Measurements from ENCODE around the gene EPHB1. TPM values are rescaled to one million over a fixed set of nuclear protein-coding genes. Genes with fewer than 3 reads are reported as not detected.

Gene EPHB1
- total and polyA plus RNA-seq, 4 donors, result 0.23 to 1.7 (median 0.52) TPM

DNA sequence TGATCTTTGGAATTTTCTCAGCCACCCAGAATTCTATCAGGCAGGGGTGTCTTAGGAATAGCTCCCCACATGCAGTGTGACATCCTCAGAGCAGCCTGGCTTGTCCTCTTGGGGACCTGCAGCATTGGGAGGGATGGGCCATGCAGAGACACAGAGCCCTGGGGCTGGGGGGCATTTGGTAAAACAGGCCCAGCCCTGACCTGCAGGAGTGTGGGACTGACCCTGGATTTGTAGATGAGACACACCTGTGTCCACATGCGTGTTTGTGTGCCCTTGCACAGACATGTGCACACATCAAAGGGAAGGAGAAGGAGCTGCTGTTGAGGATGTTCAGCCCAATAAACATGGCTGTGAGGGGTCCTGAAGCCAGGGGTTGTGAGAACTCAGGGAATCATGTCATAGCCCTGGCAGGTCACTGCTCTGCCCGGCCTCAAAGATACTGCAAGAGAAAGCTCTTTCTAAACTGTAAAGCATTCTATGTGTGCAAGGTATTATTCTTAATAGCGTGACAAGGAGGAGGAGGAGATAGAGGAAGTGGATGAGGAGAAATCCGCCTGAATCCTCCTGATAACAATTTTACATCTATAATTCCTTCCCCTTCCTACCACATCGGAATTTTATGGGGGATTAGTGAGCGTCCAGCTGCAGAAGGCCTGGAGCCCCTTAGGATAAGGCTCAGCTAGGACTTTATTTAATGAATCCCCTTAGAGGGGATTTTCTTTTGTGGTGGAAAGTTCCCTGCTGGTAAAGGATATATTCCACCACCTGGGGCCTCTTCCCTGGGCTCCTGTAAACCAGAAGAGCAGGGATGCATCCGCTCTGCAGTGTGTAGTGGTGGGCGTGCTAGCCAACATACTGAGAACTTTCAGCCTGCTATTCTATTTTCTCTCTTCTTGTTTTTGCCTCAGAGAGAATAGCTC is 245.5 kb downstream of the EPHB1 start:
- H3K27ac ChIP-seq (ENCODE audit: low read depth in 1 of 2, low read length in 2 of 2), result no peak overlapping the region
- TF ChIP-seq RAD21 (IDR thresholded peaks at IDR 0.05) (no peak), TAF1 (conservative IDR thresholded peaks at IDR 0.05) (no peak), EGR1 (IDR thresholded peaks at IDR 0.05; ENCODE audit: low read depth in 2 of 2) (no peak), RXRA (IDR thresholded peaks at IDR 0.05) (no peak), HNF4G (IDR thresholded peaks at IDR 0.05) (no peak), HNF4A (conservative IDR thresholded peaks at IDR 0.05) (no peak)
- TF ChIP-seq, protein P1, sequence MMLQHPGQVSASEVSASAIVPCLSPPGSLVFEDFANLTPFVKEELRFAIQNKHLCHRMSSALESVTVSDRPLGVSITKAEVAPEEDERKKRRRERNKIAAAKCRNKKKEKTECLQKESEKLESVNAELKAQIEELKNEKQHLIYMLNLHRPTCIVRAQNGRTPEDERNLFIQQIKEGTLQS (IDR thresholded peaks at IDR 0.05), result no peak
- TF ChIP-seq, protein P2, sequence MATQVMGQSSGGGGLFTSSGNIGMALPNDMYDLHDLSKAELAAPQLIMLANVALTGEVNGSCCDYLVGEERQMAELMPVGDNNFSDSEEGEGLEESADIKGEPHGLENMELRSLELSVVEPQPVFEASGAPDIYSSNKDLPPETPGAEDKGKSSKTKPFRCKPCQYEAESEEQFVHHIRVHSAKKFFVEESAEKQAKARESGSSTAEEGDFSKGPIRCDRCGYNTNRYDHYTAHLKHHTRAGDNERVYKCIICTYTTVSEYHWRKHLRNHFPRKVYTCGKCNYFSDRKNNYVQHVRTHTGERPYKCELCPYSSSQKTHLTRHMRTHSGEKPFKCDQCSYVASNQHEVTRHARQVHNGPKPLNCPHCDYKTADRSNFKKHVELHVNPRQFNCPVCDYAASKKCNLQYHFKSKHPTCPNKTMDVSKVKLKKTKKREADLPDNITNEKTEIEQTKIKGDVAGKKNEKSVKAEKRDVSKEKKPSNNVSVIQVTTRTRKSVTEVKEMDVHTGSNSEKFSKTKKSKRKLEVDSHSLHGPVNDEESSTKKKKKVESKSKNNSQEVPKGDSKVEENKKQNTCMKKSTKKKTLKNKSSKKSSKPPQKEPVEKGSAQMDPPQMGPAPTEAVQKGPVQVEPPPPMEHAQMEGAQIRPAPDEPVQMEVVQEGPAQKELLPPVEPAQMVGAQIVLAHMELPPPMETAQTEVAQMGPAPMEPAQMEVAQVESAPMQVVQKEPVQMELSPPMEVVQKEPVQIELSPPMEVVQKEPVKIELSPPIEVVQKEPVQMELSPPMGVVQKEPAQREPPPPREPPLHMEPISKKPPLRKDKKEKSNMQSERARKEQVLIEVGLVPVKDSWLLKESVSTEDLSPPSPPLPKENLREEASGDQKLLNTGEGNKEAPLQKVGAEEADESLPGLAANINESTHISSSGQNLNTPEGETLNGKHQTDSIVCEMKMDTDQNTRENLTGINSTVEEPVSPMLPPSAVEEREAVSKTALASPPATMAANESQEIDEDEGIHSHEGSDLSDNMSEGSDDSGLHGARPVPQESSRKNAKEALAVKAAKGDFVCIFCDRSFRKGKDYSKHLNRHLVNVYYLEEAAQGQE (IDR thresholded peaks at IDR 0.05), result no peak

GRCh38 chr3:135041601-135042000 is 246.5 kb downstream of the EPHB1 start:
- TF ChIP-seq RXRA (IDR thresholded peaks at IDR 0.05) (no peak), HNF4A (conservative IDR thresholded peaks at IDR 0.05) (no peak), FOXA2 (IDR thresholded peaks at IDR 0.05) (no peak)
- TF ChIP-seq, protein P3, sequence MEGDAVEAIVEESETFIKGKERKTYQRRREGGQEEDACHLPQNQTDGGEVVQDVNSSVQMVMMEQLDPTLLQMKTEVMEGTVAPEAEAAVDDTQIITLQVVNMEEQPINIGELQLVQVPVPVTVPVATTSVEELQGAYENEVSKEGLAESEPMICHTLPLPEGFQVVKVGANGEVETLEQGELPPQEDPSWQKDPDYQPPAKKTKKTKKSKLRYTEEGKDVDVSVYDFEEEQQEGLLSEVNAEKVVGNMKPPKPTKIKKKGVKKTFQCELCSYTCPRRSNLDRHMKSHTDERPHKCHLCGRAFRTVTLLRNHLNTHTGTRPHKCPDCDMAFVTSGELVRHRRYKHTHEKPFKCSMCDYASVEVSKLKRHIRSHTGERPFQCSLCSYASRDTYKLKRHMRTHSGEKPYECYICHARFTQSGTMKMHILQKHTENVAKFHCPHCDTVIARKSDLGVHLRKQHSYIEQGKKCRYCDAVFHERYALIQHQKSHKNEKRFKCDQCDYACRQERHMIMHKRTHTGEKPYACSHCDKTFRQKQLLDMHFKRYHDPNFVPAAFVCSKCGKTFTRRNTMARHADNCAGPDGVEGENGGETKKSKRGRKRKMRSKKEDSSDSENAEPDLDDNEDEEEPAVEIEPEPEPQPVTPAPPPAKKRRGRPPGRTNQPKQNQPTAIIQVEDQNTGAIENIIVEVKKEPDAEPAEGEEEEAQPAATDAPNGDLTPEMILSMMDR (IDR thresholded peaks at IDR 0.05; ENCODE audit: low read depth, low read length, missing input control), result no peak
- DNase-seq (ENCODE audit: low spot score), result no peak
- WGBS, result 83% methylated on average over 2 of the region's 2 CpGs

More for the DNA sequence above, 245.5 kb downstream of the EPHB1 start:
- H3K27me3 ChIP-seq (ENCODE audit: control insufficient read depth in 4 of 4, insufficient read depth in 4 of 4, low read length in 3 of 4), result no peaks in the 10 kb centered on the region
- no peak for DNase-seq (ENCODE audit: low spot score)
- no peaks in the 10 kb centered on the region for H3K36me3 ChIP-seq (ENCODE audit: control insufficient read depth in 4 of 4, insufficient read depth in 3 of 4, low read depth in 1 of 4, low read length in 3 of 4)
- no peak overlapping the region for H3K4me3 ChIP-seq (ENCODE audit: low read depth in 1 of 3, low read length in 3 of 3)
- no peaks in the 10 kb centered on the region for H3K4me1 ChIP-seq (ENCODE audit: control insufficient read depth in 4 of 4, insufficient read depth in 4 of 4, low read length in 3 of 4)
- no peak overlapping the region for H3K9ac ChIP-seq (ENCODE audit: low read depth in 1 of 2, low read length in 2 of 2)
- 84% methylated on average over 8 of the region's 8 CpGs for WGBS
- H3K9me3 ChIP-seq (ENCODE audit: control insufficient read depth in 4 of 4, low read length in 3 of 4), result no peaks in the 10 kb centered on the region

DNA sequence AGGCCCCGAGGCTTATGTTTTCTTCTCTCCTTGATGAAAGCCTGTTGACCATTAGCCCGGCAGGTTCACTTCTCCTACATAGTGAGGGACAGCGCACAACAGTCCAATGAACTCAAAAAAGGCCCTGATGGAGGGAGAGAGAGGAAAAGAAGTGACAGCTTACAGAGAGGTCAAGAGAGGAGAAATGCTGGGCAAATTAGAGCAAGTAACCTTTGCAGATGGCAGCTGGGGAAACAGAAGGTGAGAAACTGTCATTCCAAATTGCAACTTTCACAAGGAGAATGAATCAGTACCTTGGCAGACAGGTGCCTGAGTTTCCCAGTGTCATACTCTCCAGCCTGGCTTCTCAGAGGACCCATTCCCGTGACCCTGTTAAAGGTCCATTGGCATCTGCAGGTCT is 252.0 kb downstream of the EPHB1 start:
- H3K9ac ChIP-seq (ENCODE audit: low read depth in 1 of 2, low read length in 2 of 2), result no peak overlapping the region
- no peaks in the 10 kb centered on the region for H3K27me3 ChIP-seq (ENCODE audit: control insufficient read depth in 4 of 4, insufficient read depth in 4 of 4, low read length in 3 of 4)
- no peaks in the 10 kb centered on the region for H3K9me3 ChIP-seq (ENCODE audit: control insufficient read depth in 4 of 4, low read length in 3 of 4)
- H3K27ac ChIP-seq (ENCODE audit: low read depth in 1 of 2, low read length in 2 of 2), result no peak overlapping the region
- WGBS, result 88% methylated on average over 4 of the region's 4 CpGs
- DNase-seq (ENCODE audit: low spot score), result no peak
- H3K4me1 ChIP-seq (ENCODE audit: control insufficient read depth in 4 of 4, insufficient read depth in 4 of 4, low read length in 3 of 4), result no peaks in the 10 kb centered on the region
- H3K36me3 ChIP-seq (ENCODE audit: control insufficient read depth in 4 of 4, insufficient read depth in 3 of 4, low read depth in 1 of 4, low read length in 3 of 4), result no peaks in the 10 kb centered on the region
- H3K4me3 ChIP-seq (ENCODE audit: low read depth in 1 of 3, low read length in 3 of 3), result no peak overlapping the region
- TF ChIP-seq, protein P2 (IDR thresholded peaks at IDR 0.05), result no peak
- no peak for TF ChIP-seq NR2F2 (IDR thresholded peaks at IDR 0.05)
- TF ChIP-seq RAD21 (IDR thresholded peaks at IDR 0.05), result no peak
- no peak for TF ChIP-seq SP1 (IDR thresholded peaks at IDR 0.05)
- TF ChIP-seq, protein P4, sequence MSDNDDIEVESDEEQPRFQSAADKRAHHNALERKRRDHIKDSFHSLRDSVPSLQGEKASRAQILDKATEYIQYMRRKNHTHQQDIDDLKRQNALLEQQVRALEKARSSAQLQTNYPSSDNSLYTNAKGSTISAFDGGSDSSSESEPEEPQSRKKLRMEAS (IDR thresholded peaks at IDR 0.05), result no peak
- TF ChIP-seq, protein P3 (IDR thresholded peaks at IDR 0.05; ENCODE audit: low read depth, low read length, missing input control), result no peak
- TF ChIP-seq FOXA2 (IDR thresholded peaks at IDR 0.05), result no peak
- TF ChIP-seq YY1 (IDR thresholded peaks at IDR 0.05), result no peak

More at GRCh38 chr3:135041601-135042000, 246.5 kb downstream of the EPHB1 start:
- Histone ChIP-seq H3K9me3 (ENCODE audit: control insufficient read depth in 4 of 4, low read length in 3 of 4) (no peaks in the 10 kb centered on the region), H3K27me3 (ENCODE audit: control insufficient read depth in 4 of 4, insufficient read depth in 4 of 4, low read length in 3 of 4) (no peaks in the 10 kb centered on the region), H3K9ac (ENCODE audit: low read depth in 1 of 2, low read length in 2 of 2) (no peak overlapping the region), H3K4me3 (ENCODE audit: low read depth in 1 of 3, low read length in 3 of 3) (no peak overlapping the region), H3K27ac (ENCODE audit: low read depth in 1 of 2, low read length in 2 of 2) (no peak overlapping the region), H3K36me3 (ENCODE audit: control insufficient read depth in 4 of 4, insufficient read depth in 3 of 4, low read depth in 1 of 4, low read length in 3 of 4) (no peaks in the 10 kb centered on the region), H3K4me1 (ENCODE audit: control insufficient read depth in 4 of 4, insufficient read depth in 4 of 4, low read length in 3 of 4) (no peaks in the 10 kb centered on the region)
